OCI-LY7 (cell line): ENCODE measurements around the gene LPA. TPM values are rescaled to one million over a fixed set of nuclear protein-coding genes. Genes with fewer than 3 reads are reported as not detected.
"Not testable (repeated sequence)": the region's sequence is repeated elsewhere in the genome, so short reads cannot be mapped to it uniquely, and the experiment has no call there.

ENCODE experiments used
- BruUV-seq: library from RNA; stranded (reverse); fragments of 400-500 nt; replicated peaks from 2 replicates; lab custom pipeline; 2021; lab: Mats Ljungman, UMichigan
- CTCF ChIA-PET: fragments of 300-600 bp; sonication (Branson Sonifier 250); formaldehyde crosslinking; loops from one replicate; lab custom pipeline; 2022; ENCODE audit warnings: antibody characterized with exemption; ENCODE audit not compliant: unreplicated experiment; lab: Charles Lee
- POLR2A ChIA-PET: fragments of 300-600 bp; sonication (Branson Sonifier 250); formaldehyde crosslinking; loops from one replicate; lab custom pipeline; 2022; ENCODE audit warnings: antibody characterized with exemption; lab: Charles Lee
- DNase-seq: peaks from one replicate; pipeline ENCODE4 v3.0.0-alpha.2; 2015; ENCODE audit warnings: low spot score
- H2AFZ ChIP-seq: fragments of 200-600 bp; sonication (generic), shearing (Covaris generic); 2 replicates; pipeline ENCODE4 v1.6.1; 2014; ENCODE audit warnings: mild to moderate bottlenecking, antibody characterized with exemption, low read length, moderate library complexity
- H3K27ac ChIP-seq: fragments of 200-600 bp; sonication (generic); 2 replicates; pipeline ENCODE4 v1.5.1; 2014; ENCODE audit warnings: mixed run types, low read depth, mild to moderate bottlenecking, moderate library complexity, low read length, inconsistent platforms; ENCODE audit not compliant: poor library complexity, severe bottlenecking
- H3K36me3 ChIP-seq: fragments of 200-600 bp; sonication (generic); 2 replicates; pipeline ENCODE4 v1.6.1; 2014; ENCODE audit warnings: mild to moderate bottlenecking, antibody characterized with exemption, low read length, moderate library complexity, mixed read lengths; ENCODE audit not compliant: insufficient read depth
- H3K4me1 ChIP-seq: fragments of 200-600 bp; sonication (generic); 2 replicates; pipeline ENCODE4 v1.5.1; 2014; ENCODE audit warnings: mild to moderate bottlenecking, low read length; ENCODE audit not compliant: insufficient read depth, poor library complexity, severe bottlenecking
- H3K4me2 ChIP-seq: fragments of 200-600 bp; sonication (generic); 2 replicates; pipeline ENCODE4 v1.6.1; 2014; ENCODE audit warnings: mild to moderate bottlenecking, low read length
- H3K4me3 ChIP-seq: fragments of 200-600 bp; sonication (generic); 2 replicates; pipeline ENCODE4 v1.5.1; 2014; ENCODE audit warnings: mild to moderate bottlenecking, low read depth, low read length; ENCODE audit not compliant: poor library complexity, severe bottlenecking
- H3K79me2 ChIP-seq: fragments of 200-600 bp; sonication (generic); 2 replicates; pipeline ENCODE4 v1.6.1; 2016; ENCODE audit warnings: low read depth, mild to moderate bottlenecking, low read length, moderate library complexity, mixed read lengths; ENCODE audit not compliant: insufficient read depth
- H3K9me2 ChIP-seq: fragments of 200-600 bp; sonication (generic); 2 replicates; pipeline ENCODE4 v1.6.1; 2016; ENCODE audit warnings: mild to moderate bottlenecking, low read length, mixed read lengths; ENCODE audit not compliant: insufficient read depth
- H3K9me3 ChIP-seq: fragments of 200-600 bp; sonication (generic); 2 replicates; pipeline ENCODE4 v1.6.1; 2014; ENCODE audit warnings: mild to moderate bottlenecking, mixed run types, low read length, mixed read lengths
- H4K20me1 ChIP-seq: fragments of 200-600 bp; sonication (generic); 2 replicates; pipeline ENCODE4 v1.6.1; 2014; ENCODE audit warnings: mild to moderate bottlenecking, antibody characterized with exemption, low read length, moderate library complexity, mixed read lengths; ENCODE audit not compliant: insufficient read depth
- CTCF ChIP-seq: fragments of 200-600 bp; sonication (generic); conservative IDR thresholded peaks from 2 replicates; pipeline ENCODE4 v1.5.1; 2014; ENCODE audit warnings: mild to moderate bottlenecking, antibody characterized with exemption, low read length, moderate library complexity, mixed read lengths
- EZH2phosphoT487 ChIP-seq: fragments of 200-600 bp; sonication (generic); IDR thresholded peaks from 2 replicates; pipeline ENCODE4 v1.6.1; 2018; ENCODE audit warnings: low read depth, borderline replicate concordance, mild to moderate bottlenecking, mixed run types, antibody characterized with exemption, low read length, moderate library complexity, mixed read lengths
- intact Hi-C: fragments of 100-400 bp; cut with micrococcal nuclease; formaldehyde crosslinking; loops from one replicate; pipeline ENCODE4 v1.10.0; 2022; ENCODE audit not compliant: unreplicated experiment
- total RNA-seq, 2 experiments: library from RNA; depleted of rRNA in 1 of 2; stranded (reverse); fragments of >200 nt in 1 of 2; shearing (Covaris generic) in 1 of 2; gene quantifications; 2 replicates each; pipeline ENCODE4 v1.2.3, GENCODE V29; 2014 to 2022

The LPA gene
- total RNA-seq, 2 experiments from 2014 or later = not detected

DNA sequence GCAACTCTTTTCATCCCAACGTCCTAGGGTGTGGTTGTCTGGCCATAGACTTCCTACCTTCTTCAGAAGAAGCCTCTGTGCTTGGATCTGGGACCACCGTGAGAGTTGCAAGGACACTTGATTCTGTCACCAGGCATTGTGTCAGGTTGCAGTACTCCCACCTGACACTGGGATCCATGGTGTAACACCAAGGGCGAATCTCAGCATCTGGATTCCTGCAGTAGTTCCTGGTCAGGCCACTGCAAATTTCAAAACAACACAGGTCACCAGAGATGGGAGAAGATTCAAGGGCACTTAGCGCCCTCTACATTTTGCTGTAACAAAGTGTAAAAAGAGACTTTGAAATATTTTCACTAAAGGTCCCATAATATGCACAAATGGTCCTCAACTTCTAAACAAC lies 68.8 kb downstream of the LPA start:
- H3K4me1 ChIP-seq, H3K9me3 ChIP-seq, intact Hi-C loops, H3K9me2 ChIP-seq, H3K79me2 ChIP-seq, POLR2A ChIA-PET, H3K36me3 ChIP-seq, CTCF ChIA-PET, H2AFZ ChIP-seq, H3K27ac ChIP-seq, H3K4me3 ChIP-seq, BruUV-seq, H4K20me1 ChIP-seq, DNase-seq, H3K4me2 ChIP-seq: not testable (repeated sequence)
- TF ChIP-seq CTCF = 0 out of 2 replicates have a peak, but pooled peaks have one; percentile 11

DNA sequence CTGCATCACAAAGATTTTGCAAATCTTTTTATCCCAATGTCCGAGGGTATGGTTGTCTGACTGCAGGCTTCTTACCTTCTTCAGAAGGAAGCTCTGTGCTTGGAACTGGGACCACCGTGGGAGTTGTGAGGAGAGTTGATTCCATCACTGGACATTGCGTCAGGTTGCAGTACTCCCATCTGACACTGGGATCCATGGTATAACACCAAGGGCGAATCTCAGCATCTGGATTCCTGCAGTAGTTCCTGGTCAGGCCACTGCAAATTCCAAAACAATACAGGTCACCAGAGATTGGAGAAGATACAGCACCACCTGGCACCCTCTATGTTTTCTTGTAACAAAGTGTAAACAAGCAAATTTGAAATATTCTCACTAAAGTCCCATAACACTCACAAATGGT lies 77.7 kb downstream of the LPA start:
- Histone ChIP-seq H3K36me3 (no peaks in the 10 kb centered on the region), H3K27ac (no peak overlapping the region), H3K9me2 (no peaks in the 10 kb centered on the region), H3K9me3 (no peaks in the 10 kb centered on the region), H2AFZ (no peak overlapping the region), H3K4me3 (no peak overlapping the region), H3K4me1 (no peaks in the 10 kb centered on the region), H3K4me2 (no peak overlapping the region), H4K20me1 (no peaks in the 10 kb centered on the region), H3K79me2 (no peaks in the 10 kb centered on the region)
- DNase-seq = no peak
- intact Hi-C loops = no loop called here
- CTCF ChIA-PET = no interaction called here
- TF ChIP-seq EZH2phosphoT487 (no peak), CTCF (no peak)
- POLR2A ChIA-PET = interaction anchor here (0.8 kb wide), 1 partner anchor 23 kb away, joined by 3 read pairs; no protein-coding TSS in a partner anchor
- BruUV-seq = no TSS peak

- BruUV-seq = no TSS peak
- no peak overlapping the region for H3K4me2 ChIP-seq
- intact Hi-C loops = no loop called here
- no peaks in the 10 kb centered on the region for H3K9me3 ChIP-seq
- TF ChIP-seq CTCF = no peak
- no peak for TF ChIP-seq EZH2phosphoT487
- H2AFZ ChIP-seq = no peak overlapping the region
- CTCF ChIA-PET = no interaction called here
- POLR2A ChIA-PET = no interaction called here
- H3K4me3 ChIP-seq = no peak overlapping the region
- no peak for DNase-seq
- no peak overlapping the region for H3K27ac ChIP-seq
- no peaks in the 10 kb centered on the region for H3K36me3 ChIP-seq
- H3K9me2 ChIP-seq = no peaks in the 10 kb centered on the region
- no peaks in the 10 kb centered on the region for H3K4me1 ChIP-seq
- no peaks in the 10 kb centered on the region for H4K20me1 ChIP-seq
- H3K79me2 ChIP-seq = no peaks in the 10 kb centered on the region
Measured at GRCh38 chr6:160583794-160584193, 80.3 kb downstream of the LPA start.
